ENCODE measurements around the gene FAM25A.
"Not testable (repeated sequence)": the region's sequence is repeated elsewhere in the genome, so short reads cannot be mapped to it uniquely, and the experiment has no call there.

Gene FAM25A

DNA sequence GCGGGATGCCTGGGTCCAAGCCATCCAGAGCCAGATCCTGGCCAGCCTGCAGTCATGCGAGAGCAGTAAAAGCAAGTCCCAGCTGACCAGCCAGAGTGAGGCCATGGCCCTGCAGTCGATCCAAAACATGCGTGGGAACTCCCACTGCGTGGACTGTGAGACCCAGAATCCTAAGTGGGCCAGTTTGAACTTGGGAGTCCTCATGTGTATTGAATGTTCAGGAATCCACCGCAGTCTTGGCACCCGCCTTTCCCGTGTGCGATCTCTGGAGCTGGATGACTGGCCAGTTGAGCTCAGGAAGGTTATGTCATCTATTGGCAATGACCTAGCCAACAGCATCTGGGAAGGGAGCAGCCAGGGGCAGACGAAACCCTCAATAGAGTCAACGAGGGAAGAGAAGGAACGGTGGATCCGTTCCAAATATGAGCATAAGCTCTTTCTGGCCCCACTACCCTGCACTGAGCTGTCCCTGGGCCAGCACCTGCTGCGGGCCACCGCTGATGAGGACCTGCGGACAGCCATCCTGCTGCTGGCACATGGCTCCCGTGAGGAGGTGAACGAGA is 10.9 kb upstream of the FAM25A start:
- in situ Hi-C loops (cut with MboI; ENCODE audit: low sequenced_read_pairs): not testable (repeated sequence)

DNA sequence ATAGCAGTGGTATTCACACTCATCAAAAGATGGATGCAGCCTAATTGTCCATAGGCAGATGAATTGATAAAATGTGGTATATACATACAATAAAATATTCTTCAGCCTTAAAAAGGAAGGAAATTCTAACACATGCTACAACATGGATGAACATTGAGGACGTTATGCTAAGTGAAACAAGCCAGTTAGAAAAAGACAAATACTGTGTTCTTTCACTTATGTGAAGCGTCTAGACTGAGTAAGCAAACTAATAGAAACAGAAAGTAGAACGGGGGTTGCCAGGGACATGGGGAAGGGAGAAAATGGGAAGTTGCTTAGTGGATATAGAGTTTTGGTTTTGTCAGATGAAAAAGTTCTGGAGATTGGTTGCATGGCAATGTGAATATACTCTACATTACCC is 6.6 kb upstream of the FAM25A start:
- in situ Hi-C loops (cut with MboI; ENCODE audit: low sequenced_read_pairs): not testable (repeated sequence)

GRCh38 chr10:87014986-87015716 is 4.9 kb upstream of the FAM25A start:
- in situ Hi-C loops (cut with MboI; ENCODE audit: low sequenced_read_pairs): not testable (repeated sequence)

DNA sequence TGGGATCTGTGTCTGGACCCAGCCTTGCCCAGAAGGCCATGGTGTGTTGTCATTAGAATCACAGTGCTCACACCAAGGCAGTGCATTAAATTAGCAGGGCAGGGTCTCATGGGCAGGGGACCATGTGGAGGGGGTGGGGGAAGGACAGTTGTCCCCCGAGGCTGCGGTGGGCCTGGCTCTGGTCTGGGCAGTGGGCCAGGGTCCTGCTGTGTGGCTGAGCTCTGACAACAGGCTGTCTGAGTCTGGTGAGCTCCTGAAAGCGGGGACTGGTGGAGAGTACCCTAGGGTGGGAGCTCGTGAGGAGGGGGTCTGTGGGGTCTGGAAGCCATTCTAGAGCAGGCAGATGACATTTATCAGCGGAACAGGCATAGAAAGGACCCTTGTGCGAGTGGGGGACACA is 2.0 kb upstream of the FAM25A start:
- in situ Hi-C loops (cut with MboI; ENCODE audit: low sequenced_read_pairs): not testable (repeated sequence)

DNA sequence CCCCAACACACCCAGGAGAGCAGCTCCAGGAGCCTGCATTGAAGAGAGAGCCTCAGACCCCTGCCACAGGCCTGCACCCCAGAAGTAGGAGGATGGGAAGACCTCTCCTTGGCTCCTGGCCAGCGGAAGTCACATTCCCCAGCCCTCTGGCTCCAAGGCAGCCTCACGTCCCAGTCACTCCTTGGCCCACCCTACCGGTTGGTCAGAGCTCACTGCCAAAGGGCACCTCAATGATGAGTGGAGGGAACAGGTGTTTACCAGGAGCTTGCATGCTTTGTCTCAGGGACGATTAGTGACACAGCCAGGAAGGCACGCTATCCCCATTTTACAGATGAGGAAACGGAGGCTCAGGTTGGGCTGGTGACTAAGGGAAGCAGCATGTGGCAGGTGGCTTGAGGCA is 1.0 kb upstream of the FAM25A start:
- in situ Hi-C loops (cut with MboI; ENCODE audit: low sequenced_read_pairs): not testable (repeated sequence)

DNA sequence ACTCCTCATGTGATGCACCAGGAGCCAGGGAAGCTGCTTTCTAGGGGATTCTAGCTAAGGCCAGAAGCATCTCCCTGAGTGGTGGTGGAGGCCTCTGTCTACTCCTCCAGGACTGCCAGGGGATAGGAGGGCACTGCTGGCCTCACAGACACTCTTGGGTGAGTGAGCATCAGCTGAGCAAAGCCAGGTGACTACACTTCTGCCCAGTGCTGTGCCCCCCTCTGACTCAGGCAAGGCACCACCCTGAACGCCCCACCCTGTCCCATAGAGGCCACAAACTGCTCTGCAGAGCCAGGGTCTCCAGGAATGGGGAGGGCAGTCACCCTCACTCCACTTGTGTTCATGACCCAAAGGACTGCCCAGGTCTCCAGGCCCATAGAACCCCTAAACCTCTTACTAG is 590 bp upstream of the FAM25A start:
- in situ Hi-C loops (cut with MboI; ENCODE audit: low sequenced_read_pairs): not testable (repeated sequence)

GRCh38 chr10:87025285-87025958 is 5.3 kb downstream of the FAM25A start:
- in situ Hi-C loops (cut with MboI; ENCODE audit: low sequenced_read_pairs): not testable (repeated sequence)

DNA sequence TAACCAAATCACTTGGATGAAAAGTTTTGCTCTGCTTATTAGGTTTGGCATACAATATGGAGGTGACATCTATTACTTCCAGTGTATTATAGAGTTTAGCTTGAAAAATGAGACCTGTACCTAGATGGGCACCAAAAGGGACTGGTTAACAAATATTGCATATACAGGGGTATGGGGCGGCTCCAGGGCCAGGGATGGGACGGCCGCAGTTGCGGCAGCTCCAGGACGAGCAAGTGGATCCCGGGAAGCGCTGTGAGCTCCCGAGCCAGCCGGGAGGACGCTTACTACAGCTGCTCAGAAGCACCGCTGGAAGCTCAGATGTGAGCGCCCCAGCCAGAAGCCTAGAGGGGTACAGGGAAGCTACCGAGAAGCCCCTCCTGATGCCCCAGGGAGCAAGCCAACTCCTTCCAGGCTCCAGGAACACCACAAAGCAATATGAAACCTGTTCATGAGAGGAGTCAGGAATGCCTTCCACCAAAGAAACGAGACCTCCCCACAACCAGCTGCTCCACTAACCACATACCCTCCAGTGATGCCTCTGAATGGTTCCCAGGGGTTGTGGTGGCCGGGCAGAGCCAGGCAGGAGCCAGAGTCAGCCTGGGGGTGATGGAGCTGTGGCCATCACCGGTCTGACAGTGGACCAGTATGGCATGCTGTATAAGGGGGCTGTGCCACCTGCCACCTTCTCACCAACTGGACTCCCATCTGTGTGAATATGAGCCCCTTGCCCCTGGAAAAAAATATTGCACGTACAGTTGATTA is 6.8 kb downstream of the FAM25A start:
- in situ Hi-C loops (cut with MboI; ENCODE audit: low sequenced_read_pairs): not testable (repeated sequence)

- in situ Hi-C loops (cut with MboI; ENCODE audit: low sequenced_read_pairs): not testable (repeated sequence)
Observed at GRCh38 chr10:87030419-87030818, 10.3 kb downstream of the FAM25A start.

- in situ Hi-C loops (cut with MboI; ENCODE audit: low sequenced_read_pairs): no loop called here
Observed at GRCh38 chr10:87030912-87031635, 11.0 kb downstream of the FAM25A start.

GRCh38 chr10:87036623-87037022 is 16.5 kb downstream of the FAM25A start:
- in situ Hi-C loops (cut with MboI; ENCODE audit: low sequenced_read_pairs): no loop called here

DNA sequence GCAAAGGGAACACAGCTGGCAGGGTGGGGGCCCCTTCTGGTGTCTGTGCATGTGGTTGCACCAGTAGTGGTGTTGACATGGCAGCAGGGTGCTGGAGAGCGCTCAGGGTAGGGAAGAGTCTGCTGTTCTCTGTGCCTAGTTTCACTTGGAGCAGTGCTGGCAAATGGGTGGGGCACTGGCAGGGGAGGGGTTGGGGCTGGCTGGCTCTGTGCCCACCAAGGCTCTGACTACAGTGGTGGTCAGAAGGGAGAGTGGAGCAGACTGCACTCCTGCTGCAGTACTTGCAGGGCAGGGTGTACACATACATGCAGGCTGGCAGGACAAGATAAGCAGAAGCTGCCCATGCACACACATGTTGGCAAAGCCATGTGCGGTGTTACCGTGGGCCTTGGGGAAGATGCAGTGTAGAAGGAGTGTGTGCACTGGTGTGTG is 18.2 kb downstream of the FAM25A start:
- in situ Hi-C loops (cut with MboI; ENCODE audit: low sequenced_read_pairs): no loop called here

DNA sequence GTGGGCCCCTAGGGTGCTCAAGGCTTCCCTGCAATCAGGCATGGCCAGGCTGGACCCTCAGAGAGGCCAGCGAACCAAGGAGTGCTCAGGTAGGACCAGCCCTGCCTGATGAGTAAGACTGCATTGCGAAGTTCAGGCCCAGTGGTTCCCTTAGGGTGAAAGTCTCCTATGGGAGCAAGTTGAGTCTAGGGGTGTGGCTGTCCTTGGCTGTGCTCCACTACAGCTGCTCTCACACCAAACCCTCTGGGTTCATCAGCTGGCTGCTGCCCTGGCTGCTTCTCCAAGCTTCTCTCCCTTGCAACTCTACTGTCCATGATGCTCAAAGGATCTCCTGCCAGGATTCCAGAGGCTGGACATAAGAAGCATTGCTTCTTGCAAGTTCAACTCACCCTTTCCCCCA is 18.7 kb downstream of the FAM25A start:
- in situ Hi-C loops (cut with MboI; ENCODE audit: low sequenced_read_pairs): no loop called here

DNA sequence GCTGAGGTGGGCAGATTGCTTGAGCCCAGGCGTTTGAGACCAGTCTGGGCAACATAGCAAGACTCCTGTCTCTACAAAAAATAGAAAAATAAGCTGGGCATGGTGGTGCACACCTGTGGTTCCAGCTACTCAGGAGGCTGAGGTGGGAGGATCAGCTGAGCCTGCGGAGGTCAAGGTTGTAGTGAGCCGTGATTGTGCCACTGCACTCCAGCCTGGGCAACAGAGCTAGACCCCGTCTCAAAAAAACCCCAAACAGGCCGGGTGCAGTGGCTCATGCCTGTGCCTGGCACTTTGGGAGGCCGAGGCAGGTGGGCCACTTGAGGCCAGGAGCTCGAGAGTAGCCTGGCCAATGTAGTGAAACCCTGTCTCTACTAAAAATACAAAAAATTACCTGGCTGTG is 23.5 kb downstream of the FAM25A start:
- in situ Hi-C loops (cut with MboI; ENCODE audit: low sequenced_read_pairs): not testable (repeated sequence)

DNA sequence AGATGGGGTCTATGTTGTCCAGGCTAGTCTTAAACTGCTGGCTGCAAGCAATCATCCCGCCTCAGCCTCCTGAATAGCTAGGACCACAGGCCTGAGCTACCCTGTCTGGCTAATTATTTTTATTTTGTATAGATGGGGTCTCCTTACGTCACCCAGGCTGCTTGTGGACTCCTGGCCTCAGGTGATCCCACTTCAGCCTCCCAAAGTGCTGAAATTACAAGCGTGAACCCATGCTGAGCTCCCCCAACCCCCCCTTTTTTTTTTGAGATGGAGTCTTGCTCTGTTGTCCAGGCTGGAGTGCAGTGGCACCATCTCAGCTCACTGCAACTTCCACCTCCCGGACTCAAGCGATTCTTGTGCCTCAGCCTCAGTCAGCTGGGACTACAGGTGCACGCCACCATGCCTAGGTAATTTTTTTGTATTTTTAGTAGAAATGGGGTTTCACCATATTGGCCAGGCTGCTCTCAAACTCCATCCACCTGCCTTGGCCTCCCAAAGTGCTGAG is 25.4 kb downstream of the FAM25A start:
- in situ Hi-C loops (cut with MboI; ENCODE audit: low sequenced_read_pairs): no loop called here

- in situ Hi-C loops (cut with MboI; ENCODE audit: low sequenced_read_pairs): no loop called here
Observed at GRCh38 chr10:87053111-87053510, 33.0 kb downstream of the FAM25A start.

GRCh38 chr10:87053577-87054181 is 33.6 kb downstream of the FAM25A start:
- in situ Hi-C loops (cut with MboI; ENCODE audit: low sequenced_read_pairs): no loop called here

DNA sequence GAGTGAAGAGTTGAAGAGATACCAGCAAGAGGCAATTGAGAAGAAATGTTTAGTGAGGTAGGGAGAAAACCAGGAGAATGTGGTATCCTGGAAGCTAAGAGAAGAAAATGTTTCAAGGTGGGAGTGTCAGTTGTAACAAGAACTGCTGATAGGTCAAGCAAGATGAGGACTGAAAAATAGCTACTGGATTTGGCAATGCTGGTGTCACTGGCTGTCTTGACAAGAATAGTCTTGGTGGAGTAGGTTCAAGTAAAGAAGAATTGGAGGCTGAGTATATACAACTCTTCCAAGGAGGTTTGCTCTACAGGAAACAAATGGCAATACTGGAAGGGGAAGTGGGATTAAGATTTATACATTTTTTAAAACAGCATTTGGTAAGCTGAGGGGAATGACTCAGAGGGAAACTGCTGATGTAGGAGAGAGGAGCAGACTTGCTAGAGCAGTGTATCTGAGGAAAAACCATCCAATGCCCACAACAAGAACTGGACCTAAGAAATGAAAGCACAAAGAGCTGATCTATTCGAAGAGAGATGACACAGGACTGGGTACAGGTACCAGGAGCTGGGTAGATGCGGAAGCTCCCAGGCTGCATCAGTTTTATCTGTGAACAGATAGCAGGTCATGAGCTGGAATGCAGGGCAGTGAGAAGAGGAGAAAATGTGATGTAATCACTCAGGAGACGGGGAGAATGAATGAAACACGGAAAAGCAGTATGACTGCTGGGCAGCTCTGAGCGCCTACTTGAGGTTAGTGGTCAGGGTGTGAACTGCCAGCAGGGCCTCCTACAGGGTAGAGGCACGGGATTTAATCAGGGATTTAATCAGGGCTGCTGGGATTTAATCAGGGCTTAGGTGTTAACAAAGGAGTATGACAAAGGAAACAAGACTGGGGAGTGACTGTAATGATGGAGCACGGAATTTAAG is 34.5 kb downstream of the FAM25A start:
- in situ Hi-C loops (cut with MboI; ENCODE audit: low sequenced_read_pairs): no loop called here

- in situ Hi-C loops (cut with MboI; ENCODE audit: low sequenced_read_pairs): no loop called here
Observed at GRCh38 chr10:87058171-87058570, 38.1 kb downstream of the FAM25A start.
